ENCODE data around the gene MARK1.

- TF ChIP-seq, protein P1, sequence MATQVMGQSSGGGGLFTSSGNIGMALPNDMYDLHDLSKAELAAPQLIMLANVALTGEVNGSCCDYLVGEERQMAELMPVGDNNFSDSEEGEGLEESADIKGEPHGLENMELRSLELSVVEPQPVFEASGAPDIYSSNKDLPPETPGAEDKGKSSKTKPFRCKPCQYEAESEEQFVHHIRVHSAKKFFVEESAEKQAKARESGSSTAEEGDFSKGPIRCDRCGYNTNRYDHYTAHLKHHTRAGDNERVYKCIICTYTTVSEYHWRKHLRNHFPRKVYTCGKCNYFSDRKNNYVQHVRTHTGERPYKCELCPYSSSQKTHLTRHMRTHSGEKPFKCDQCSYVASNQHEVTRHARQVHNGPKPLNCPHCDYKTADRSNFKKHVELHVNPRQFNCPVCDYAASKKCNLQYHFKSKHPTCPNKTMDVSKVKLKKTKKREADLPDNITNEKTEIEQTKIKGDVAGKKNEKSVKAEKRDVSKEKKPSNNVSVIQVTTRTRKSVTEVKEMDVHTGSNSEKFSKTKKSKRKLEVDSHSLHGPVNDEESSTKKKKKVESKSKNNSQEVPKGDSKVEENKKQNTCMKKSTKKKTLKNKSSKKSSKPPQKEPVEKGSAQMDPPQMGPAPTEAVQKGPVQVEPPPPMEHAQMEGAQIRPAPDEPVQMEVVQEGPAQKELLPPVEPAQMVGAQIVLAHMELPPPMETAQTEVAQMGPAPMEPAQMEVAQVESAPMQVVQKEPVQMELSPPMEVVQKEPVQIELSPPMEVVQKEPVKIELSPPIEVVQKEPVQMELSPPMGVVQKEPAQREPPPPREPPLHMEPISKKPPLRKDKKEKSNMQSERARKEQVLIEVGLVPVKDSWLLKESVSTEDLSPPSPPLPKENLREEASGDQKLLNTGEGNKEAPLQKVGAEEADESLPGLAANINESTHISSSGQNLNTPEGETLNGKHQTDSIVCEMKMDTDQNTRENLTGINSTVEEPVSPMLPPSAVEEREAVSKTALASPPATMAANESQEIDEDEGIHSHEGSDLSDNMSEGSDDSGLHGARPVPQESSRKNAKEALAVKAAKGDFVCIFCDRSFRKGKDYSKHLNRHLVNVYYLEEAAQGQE (tag by site-specific recombination; IDR thresholded peaks at IDR 0.05), result no peak
- TF ChIP-seq CTCF (tag by site-specific recombination; IDR thresholded peaks at IDR 0.05) (no peak), ZNF274 (IDR thresholded peaks at IDR 0.05; ENCODE audit: low read length) (no peak), ZNF274 (tag by site-specific recombination; IDR thresholded peaks at IDR 0.05; ENCODE audit: borderline replicate concordance) (no peak), ZNF184 (tag by site-specific recombination; IDR thresholded peaks at IDR 0.05) (no peak), ZBTB11 (tag by site-specific recombination; conservative IDR thresholded peaks at IDR 0.05; ENCODE audit: low read depth) (no peak), SP2 (tag by site-specific recombination; IDR thresholded peaks at IDR 0.05) (no peak), ZNF140 (tag by site-specific recombination; IDR thresholded peaks at IDR 0.05) (no peak)
- TF ChIP-seq, protein P2, sequence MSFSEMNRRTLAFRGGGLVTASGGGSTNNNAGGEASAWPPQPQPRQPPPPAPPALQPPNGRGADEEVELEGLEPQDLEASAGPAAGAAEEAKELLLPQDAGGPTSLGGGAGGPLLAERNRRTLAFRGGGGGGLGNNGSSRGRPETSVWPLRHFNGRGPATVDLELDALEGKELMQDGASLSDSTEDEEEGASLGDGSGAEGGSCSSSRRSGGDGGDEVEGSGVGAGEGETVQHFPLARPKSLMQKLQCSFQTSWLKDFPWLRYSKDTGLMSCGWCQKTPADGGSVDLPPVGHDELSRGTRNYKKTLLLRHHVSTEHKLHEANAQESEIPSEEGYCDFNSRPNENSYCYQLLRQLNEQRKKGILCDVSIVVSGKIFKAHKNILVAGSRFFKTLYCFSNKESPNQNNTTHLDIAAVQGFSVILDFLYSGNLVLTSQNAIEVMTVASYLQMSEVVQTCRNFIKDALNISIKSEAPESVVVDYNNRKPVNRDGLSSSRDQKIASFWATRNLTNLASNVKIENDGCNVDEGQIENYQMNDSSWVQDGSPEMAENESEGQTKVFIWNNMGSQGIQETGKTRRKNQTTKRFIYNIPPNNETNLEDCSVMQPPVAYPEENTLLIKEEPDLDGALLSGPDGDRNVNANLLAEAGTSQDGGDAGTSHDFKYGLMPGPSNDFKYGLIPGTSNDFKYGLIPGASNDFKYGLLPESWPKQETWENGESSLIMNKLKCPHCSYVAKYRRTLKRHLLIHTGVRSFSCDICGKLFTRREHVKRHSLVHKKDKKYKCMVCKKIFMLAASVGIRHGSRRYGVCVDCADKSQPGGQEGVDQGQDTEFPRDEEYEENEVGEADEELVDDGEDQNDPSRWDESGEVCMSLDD (tag by site-specific recombination; IDR thresholded peaks at IDR 0.05), result no peak
- TF ChIP-seq, protein P3, sequence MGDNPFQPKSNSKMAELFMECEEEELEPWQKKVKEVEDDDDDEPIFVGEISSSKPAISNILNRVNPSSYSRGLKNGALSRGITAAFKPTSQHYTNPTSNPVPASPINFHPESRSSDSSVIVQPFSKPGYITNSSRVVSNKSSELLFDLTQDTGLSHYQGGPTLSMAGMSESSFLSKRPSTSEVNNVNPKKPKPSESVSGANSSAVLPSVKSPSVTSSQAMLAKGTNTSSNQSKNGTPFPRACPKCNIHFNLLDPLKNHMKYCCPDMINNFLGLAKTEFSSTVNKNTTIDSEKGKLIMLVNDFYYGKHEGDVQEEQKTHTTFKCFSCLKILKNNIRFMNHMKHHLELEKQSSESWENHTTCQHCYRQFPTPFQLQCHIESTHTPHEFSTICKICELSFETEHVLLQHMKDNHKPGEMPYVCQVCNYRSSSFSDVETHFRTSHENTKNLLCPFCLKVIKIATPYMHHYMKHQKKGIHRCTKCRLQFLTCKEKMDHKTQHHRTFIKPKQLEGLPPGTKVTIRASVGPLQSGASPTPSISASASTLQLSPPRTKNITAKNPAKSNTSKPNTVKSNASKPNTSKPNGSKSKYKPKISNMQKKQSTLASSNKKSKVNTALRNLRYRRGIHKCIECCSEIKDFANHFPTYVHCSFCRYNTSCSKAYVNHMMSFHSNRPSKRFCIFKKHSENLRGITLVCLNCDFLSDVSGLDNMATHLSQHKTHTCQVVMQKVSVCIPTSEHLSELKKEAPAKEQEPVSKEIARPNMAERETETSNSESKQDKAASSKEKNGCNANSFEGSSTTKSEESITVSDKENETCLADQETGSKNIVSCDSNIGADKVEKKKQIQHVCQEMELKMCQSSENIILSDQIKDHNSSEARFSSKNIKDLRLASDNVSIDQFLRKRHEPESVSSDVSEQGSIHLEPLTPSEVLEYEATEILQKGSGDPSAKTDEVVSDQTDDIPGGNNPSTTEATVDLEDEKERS (tag by site-specific recombination; IDR thresholded peaks at IDR 0.05), result no peak
Measured at GRCh38 chr1:220666349-220666748, 138.4 kb downstream of the MARK1 start.

Data from HEK293 (cell line).